SJCRH30 (cell line): Measurements from ENCODE around the gene MGAT1. TPM values are rescaled to one million over a fixed set of nuclear protein-coding genes. Genes with fewer than 3 reads are reported as not detected.
"Not testable (repeated sequence)": the region's sequence is repeated elsewhere in the genome, so short reads cannot be mapped to it uniquely, and the experiment has no call there.

Experiments
- DNase-seq, 2 experiments: peaks; one replicate each; pipeline ENCODE4 v3.0.0-alpha.2; 2015 to 2020
- H3K27ac ChIP-seq: fragments of 250-450 bp; sonication (Bioruptor Pico); 2 replicates; pipeline ENCODE4 v1.5.1; 2020; ENCODE audit warnings: mild to moderate bottlenecking, moderate library complexity
- H3K27me3 ChIP-seq: fragments of 250-450 bp; sonication (Bioruptor Pico); 2 replicates; pipeline ENCODE4 v1.5.1; 2020; ENCODE audit warnings: mild to moderate bottlenecking, moderate library complexity
- H3K36me3 ChIP-seq: fragments of 250-450 bp; sonication (Bioruptor Pico); 2 replicates; pipeline ENCODE4 v1.5.1; 2020; ENCODE audit warnings: mild to moderate bottlenecking, moderate library complexity
- H3K4me1 ChIP-seq: fragments of 250-450 bp; sonication (Bioruptor Pico); 2 replicates; pipeline ENCODE4 v1.5.1; 2020; ENCODE audit warnings: mild to moderate bottlenecking, moderate library complexity
- H3K4me3 ChIP-seq: fragments of 250-450 bp; sonication (Bioruptor Pico); 2 replicates; pipeline ENCODE4 v1.5.1; 2020; ENCODE audit warnings: mild to moderate bottlenecking, moderate library complexity
- H3K9me3 ChIP-seq: fragments of 250-450 bp; sonication (Bioruptor Pico); replicated peaks from 2 replicates; pipeline ENCODE4 v1.5.1; 2020; ENCODE audit warnings: mild to moderate bottlenecking, moderate library complexity
- total RNA-seq: library from RNA; depleted of rRNA; stranded (reverse); fragments of >200 nt; shearing (Covaris generic); gene quantifications from 2 replicates; pipeline ENCODE4 v1.2.3, GENCODE V29; 2014

The MGAT1 gene
- total RNA-seq, 1 experiment from 2014 or later, result 85.6 TPM

DNA sequence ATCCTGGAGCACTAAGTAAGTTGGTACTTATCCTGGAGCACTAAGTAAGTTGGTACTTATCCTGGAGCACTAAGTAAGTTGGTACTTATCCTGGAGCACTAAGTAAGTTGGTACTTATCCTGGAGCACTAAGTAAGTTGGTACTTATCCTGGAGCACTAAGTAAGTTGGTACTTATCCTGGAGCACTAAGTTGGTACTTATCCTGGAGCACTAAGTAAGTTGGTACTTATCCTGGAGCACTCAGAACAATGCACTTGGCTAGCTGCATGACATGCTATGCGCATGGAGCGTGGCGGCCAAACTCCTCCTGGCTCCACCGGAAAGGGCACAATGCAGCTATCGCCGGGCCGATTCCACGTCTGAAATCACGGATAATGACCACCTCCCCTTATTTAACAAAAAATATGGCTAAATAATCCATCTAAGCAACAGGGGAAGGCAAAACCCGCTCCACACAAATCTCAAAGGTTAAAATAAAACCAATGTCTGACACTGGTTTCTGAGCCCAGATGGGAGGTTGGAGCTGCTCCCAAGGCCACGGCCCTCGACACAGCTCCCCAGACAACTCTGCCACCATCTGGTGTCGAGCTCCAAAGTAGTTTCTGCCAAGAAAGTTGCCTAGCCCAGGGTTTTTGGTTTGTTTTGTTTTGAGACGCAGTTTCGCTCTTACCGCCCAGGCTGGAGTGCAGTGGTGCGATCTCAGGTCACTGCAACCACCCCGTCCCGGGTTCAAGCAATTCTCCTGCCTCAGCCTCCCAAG is 13.8 kb downstream of the MGAT1 start:
- H3K9me3 ChIP-seq, H3K27ac ChIP-seq, H3K27me3 ChIP-seq, DNase-seq, H3K4me3 ChIP-seq: not testable (repeated sequence)
- Histone ChIP-seq H3K36me3 (peaks cover 45% of the 10 kb centered on the region), H3K4me1 (peaks cover 22% of the 10 kb centered on the region)

DNA sequence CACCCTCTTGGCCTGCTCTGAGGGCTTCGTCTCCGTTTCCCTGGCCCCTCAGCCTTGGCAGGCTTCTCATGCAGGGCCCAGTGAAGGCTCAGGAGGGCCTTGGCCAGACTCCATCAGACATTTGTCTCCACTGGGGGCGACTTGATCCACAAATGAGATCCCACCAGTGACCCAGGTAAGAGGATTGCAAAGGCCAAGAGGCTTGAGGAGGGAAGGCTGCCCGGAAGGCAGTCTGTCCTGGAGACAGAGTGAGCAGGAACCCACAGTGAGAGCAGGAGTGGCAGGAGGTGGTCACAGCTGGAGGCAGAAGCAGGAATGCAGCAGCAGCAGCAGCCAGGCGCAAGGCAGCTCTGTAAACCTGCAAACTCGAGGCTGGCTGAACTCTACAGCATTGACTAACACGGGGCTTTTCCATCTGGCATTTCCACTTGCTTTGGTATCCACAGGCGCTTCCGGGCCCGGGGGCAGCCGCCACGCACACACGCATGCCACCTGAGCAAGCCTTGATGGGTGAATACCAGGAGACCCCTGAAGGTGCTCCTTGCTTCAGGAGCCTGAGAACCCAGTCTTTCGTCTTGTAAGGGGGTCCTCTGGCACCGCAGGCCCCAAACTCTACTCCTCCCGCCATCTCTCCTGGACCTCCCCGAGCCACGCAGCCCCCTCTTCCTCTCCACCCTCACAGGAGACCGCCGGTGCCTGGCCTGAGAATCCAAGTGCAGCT is 14.7 kb downstream of the MGAT1 start:
- Histone ChIP-seq H3K27ac (peak overlapping the region; percentile 98), H3K4me3 (no peak overlapping the region), H3K4me1 (peaks cover 22% of the 10 kb centered on the region), H3K9me3 (no peaks in the 10 kb centered on the region), H3K36me3 (peaks cover 36% of the 10 kb centered on the region), H3K27me3 (no peaks in the 10 kb centered on the region)
- peak in 1 of 2 experiments; percentile 42 for DNase-seq

DNA sequence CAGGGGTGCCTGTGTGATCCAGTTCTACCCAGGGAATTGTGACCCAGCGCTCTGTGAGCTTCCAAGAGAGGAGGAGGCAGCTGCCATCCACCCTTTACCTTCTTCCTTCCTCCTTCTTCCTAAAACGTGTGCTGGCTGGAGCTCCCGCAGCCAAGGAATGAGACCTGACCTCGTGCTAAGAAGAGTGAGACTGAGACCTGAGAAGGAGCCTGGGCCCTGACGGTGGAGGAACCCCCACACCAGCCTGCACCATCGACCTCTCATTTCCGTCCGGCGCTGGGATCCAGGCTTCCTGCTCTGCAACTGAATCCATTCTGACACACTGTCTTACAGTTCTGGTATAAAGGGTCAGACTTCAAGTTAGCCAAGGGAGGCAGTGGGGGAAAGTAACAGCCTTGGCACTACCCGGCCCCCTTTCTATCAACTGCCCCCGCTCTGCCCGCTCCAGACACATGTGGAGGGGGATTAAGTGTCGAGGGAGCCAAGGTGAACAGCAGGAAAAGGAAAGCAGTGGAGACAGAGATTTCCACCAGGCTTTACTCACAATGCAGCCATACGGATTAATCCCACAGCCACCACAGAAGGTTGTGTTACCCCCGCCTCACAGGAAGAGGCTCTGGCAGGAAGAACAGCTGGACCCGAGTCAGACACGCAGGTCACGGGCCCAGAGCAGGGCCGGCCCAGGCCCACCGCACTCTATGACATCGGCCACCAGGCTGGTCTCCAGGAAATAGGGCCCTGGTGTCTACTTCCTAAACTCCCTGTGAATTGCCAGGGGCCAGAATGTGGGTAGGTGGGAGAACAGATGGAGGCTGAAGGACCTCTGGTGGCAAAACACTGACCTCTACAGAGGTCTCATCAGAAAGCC is 15.8 kb downstream of the MGAT1 start:
- Histone ChIP-seq H3K4me1 (peaks cover 22% of the 10 kb centered on the region), H3K36me3 (peaks cover 24% of the 10 kb centered on the region), H3K4me3 (peak overlapping the region; percentile 38), H3K27me3 (no peaks in the 10 kb centered on the region), H3K9me3 (no peaks in the 10 kb centered on the region), H3K27ac (peak overlapping the region; percentile 98)
- peak; percentile 89 to 93 for DNase-seq

DNA sequence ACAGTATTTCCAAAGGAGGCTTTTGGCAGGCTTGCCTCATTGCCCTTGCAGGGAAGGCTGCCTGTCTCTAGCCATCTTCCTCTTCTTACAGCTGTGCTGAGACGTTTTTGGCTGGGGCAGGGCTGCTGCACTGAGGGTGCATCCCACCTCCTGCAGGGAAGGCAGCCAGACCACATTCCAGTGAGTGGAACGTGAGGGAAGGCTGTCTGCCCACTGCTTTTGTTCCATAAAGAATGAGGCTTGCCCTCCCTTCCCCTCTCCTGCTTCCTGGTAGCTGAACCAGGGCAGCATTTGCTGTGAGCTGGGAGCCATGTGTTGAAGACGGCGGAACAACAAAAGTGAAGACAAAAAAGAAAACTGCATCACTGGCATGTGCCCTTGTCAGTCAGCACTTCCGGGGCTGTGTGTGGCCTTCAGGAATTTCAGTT is 16.8 kb downstream of the MGAT1 start:
- Histone ChIP-seq H3K4me3 (peak overlapping the region; percentile 38), H3K27ac (peak overlapping the region; percentile 98), H3K36me3 (peaks cover 16% of the 10 kb centered on the region), H3K4me1 (peaks cover 22% of the 10 kb centered on the region), H3K27me3 (no peaks in the 10 kb centered on the region), H3K9me3 (no peaks in the 10 kb centered on the region)
- DNase-seq, result peak; percentile 91 to 93

DNA sequence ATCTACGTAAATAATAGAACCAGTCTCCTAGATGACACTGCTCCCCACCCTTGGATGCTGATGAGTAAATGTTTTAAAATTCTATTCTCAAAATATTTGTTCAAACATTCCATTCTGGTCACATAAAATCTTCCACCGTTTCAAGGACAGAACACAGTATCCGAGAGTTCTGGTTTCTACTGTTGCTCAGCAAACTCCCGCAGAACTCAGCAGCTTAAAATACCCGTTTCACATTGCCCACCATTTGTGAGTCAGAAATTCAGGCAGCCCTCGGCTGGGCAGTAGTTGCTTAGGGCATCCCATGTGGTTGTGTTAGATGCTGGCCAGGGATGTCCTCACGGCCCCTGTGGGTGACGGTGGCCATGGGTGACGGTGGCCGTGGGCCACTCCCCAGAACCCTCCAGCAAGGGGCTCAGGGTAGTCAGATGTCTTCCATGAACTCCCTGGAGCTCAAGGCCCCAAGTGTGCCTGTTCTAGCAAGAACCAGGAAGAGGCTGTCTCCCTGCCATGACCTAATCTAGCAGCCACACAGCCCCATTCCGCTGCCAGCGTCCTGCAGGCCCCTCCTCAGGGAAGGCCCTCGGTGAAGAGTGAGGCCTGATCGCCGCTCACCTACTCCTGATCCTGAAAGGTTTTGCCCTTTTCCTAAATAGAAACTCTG is 17.4 kb downstream of the MGAT1 start:
- Histone ChIP-seq H3K4me3 (peak overlapping the region; percentile 38), H3K9me3 (no peaks in the 10 kb centered on the region), H3K4me1 (peaks cover 22% of the 10 kb centered on the region), H3K27me3 (no peaks in the 10 kb centered on the region), H3K36me3 (peaks cover 11% of the 10 kb centered on the region), H3K27ac (peak overlapping the region; percentile 98)
- peak; percentile 75 to 76 for DNase-seq

DNA sequence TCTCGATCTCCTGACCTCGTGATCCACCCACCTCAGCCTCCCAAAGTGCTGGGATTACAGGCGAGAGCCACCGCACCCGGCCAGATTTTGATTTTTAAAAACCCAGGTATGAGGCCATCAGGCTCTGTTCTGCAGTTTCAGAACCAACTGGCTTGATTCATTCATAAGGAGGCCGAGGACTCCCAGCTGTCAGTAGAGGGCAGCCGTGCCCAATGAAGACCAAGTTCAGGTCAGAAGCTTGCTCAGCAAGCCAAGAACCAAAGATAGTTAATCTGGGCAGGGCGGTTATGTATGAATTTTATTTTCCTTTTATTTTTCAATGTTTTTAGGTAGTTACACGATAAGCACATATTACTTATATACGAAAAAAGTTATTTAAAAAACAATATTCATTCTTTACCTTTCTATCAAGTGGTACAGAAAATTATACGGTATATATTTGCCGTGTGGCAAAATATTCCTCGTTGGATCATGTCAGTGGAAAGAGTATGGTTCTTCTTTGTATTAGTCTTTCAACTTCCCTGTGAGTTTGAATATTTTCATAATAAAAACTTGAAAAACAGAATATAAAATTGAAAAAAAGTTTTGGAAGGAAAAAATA is 18.0 kb downstream of the MGAT1 start:
- Histone ChIP-seq H3K4me3 (peak overlapping the region; percentile 38), H3K9me3 (no peaks in the 10 kb centered on the region), H3K4me1 (peaks cover 22% of the 10 kb centered on the region), H3K27me3 (no peaks in the 10 kb centered on the region), H3K36me3 (peaks cover 5% of the 10 kb centered on the region), H3K27ac (peak overlapping the region; percentile 98)
- peak; percentile 81 to 89 for DNase-seq

DNA sequence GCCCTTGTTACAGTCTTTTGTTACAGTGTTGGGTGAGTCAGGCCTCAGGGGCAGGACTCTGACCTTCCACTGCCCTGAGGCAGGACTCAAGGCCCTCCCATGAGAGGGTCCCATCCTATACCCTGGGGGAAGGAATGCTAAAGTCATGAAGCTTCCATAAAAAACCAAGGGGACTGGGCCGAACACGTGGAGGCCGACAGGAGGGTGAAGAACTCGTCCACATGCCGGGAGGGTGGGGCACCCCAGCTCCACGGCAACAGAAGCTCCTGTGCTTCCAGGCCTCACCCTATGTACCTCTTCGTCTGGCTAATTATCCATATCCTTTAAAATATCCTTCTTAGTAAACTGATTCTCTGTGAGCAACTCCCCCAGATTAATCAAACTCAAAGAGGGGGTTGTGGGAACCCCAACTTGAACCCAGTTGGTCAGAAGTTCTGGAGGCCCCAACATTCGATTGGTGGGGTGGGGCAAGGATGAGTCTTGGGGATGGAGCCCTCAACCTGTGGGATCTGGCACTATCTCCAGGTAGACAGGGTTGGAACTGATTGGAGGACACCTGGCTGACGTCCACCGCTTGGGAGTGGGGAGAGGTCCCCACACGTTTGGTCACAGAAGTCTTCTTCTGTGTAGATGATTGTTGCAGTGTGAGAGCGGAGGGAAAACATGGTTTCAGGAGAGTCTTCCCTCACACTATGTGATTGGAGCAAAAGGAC is 19.1 kb downstream of the MGAT1 start:
- Histone ChIP-seq H3K36me3 (no peaks in the 10 kb centered on the region), H3K27ac (no peak overlapping the region), H3K9me3 (no peaks in the 10 kb centered on the region), H3K4me3 (no peak overlapping the region), H3K4me1 (peaks cover 22% of the 10 kb centered on the region), H3K27me3 (no peaks in the 10 kb centered on the region)
- no peak for DNase-seq

DNA sequence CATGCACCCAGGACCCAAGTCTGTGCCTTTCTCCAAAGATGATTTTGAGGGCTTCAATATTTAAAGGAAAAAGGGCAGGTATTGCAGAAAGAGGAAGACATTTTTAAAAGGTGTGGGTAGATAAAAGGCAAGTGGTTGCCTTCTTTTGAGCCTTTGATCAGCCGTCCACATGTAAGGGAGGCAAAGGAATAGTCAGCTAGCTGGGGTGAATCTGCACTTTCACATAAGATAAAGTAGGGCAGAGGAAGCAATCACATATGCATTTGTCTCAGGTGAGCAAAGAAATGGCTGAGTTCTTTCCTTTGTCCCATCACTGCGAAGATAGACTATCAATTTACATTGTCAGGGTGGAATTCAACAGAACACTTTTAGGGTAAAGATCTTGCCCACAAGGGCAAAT is 19.9 kb downstream of the MGAT1 start:
- Histone ChIP-seq H3K27ac (no peak overlapping the region), H3K4me1 (peaks cover 17% of the 10 kb centered on the region), H3K9me3 (no peaks in the 10 kb centered on the region), H3K27me3 (no peaks in the 10 kb centered on the region), H3K4me3 (no peak overlapping the region), H3K36me3 (no peaks in the 10 kb centered on the region)
- DNase-seq, result no peak

DNA sequence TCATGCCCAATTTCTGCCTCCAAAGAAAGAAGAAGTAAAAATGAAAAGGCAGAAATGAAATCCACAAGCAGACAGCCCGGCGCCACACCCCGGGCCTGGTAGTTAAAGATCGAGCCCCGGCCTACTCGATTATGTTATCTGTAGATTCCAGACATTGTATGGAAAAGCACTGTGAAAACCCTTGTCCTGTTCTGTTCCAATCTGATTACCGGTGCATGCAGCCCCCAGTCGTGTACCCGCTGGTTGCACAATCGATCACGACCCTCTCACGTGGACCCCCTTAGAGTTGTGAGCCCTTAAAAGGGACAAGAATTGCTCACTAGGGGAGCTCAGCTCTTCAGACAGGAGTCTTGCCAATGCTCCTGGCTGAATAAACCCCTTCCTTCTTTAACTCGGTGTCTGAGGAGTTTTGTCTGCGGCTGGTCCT is 20.7 kb downstream of the MGAT1 start:
- not testable (repeated sequence) for H3K27me3 ChIP-seq, DNase-seq, H3K36me3 ChIP-seq, H3K9me3 ChIP-seq, H3K4me3 ChIP-seq, H3K4me1 ChIP-seq, H3K27ac ChIP-seq

DNA sequence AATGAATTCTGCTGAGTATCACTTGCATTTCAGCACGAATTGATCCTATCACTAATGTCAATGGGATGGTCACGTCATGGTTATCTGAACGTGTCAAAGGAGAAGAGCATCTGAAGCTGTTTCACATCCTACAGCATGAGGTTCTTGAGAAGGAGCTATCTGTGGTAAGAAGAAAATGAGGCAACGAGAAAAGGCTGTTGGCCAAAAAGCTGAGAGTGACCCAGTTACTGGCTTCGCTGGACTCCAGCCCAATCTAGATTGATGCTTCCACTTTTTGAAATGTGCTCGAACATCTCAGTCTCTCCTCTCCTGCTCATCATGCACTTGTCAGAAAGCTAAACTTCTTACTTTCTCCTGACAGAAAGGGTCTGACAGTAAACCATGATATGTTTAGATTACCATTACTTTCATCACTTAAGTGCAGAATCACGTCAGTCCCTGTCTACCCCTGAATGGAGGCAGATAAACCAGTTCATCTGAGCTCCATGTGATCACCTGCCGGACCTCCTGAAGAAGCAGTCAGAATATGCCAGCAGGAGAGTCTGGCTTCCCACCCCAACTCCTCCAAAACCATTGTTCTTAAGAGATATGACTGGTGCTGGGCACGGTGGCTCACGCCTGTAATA is 22.5 kb downstream of the MGAT1 start:
- no peaks in the 10 kb centered on the region for H3K27me3 ChIP-seq
- no peaks in the 10 kb centered on the region for H3K9me3 ChIP-seq
- no peaks in the 10 kb centered on the region; the same call in 1 of the 2 replicates for H3K4me1 ChIP-seq
- DNase-seq, result no peak
- no peak overlapping the region for H3K27ac ChIP-seq
- no peaks in the 10 kb centered on the region for H3K36me3 ChIP-seq
- H3K4me3 ChIP-seq, result no peak overlapping the region

DNA sequence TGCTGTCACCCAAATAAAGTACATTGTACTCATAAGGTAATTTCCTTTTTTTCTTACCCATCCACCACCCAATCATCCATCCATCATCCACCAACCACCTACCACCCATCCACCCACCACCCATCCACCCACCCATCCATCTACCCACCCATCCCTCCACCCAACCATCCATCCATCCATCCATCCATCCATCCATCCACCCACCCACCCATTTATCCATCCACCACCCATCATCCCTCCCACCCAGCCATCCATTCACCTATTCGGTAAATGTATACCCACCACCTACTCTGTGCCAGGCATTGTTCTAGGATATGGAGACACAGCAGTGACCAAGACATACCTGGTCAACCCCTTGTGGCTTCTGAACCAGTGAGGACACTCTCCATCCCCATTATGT is 25.1 kb downstream of the MGAT1 start:
- Histone ChIP-seq H3K27ac (no peak overlapping the region), H3K9me3 (no peaks in the 10 kb centered on the region), H3K4me3 (no peak overlapping the region), H3K27me3 (no peaks in the 10 kb centered on the region), H3K36me3 (no peaks in the 10 kb centered on the region), H3K4me1 (no peaks in the 10 kb centered on the region)
- DNase-seq, result no peak

DNA sequence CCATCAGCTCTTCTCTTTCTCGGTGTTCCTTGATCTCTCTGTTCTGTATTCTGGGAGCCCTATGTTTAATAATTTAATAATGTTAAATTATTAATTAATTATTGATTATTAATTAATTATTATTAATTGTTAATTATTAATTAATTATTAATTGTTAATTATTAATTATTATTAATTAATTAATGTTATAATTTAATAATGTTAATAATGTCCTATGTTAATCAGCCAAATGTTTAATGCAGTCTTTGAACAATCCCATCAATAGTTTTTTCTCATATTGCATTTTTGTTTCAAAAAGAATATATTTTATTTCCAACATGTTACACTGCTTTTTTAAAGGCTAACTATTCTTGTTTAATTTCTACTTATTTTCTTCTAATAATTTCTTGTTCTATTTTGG is 26.2 kb downstream of the MGAT1 start:
- Histone ChIP-seq H3K27ac (no peak overlapping the region), H3K36me3 (no peaks in the 10 kb centered on the region), H3K9me3 (no peaks in the 10 kb centered on the region; the same call in 1 of the 2 replicates), H3K4me3 (no peak overlapping the region), H3K4me1 (no peaks in the 10 kb centered on the region), H3K27me3 (no peaks in the 10 kb centered on the region)
- no peak for DNase-seq

DNA sequence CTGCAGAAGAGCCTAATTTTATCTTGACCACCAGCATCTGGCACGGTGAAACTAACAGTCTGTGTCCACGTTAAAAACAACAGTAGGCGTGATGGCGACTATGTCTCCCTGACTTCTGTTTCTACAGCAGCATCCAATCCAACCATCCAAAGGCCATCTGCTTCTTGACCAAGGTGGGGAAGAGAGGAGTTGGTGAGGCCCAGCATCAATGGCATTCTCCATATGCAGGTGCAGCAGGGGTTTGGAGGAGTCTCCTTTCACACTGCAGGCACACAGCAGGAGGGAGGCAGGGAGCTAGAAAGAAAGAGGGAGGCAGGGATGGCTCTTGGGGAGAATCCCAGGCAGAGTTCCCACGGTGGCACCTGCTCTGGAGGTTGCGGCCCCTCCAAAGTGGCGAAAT is 27.0 kb downstream of the MGAT1 start:
- no peak for DNase-seq
- Histone ChIP-seq H3K9me3 (no peaks in the 10 kb centered on the region; the same call in 1 of the 2 replicates), H3K36me3 (no peaks in the 10 kb centered on the region), H3K27ac (no peak overlapping the region), H3K4me1 (no peaks in the 10 kb centered on the region), H3K27me3 (no peaks in the 10 kb centered on the region), H3K4me3 (no peak overlapping the region)
